Right lobe of liver (tissue), 4 donors: ENCODE measurements around the gene EFCAB5.
A peak's percentile ranks its signal among the peaks of the same experiment; 100 is the strongest.

ENCODE experiments used
- CTCF ChIP-seq, 4 donors: fragments of 200-600 bp in 3 of 4; fragments of 450-650 bp in 1 of 4; IDR thresholded peaks; one replicate each; pipeline versions ENCODE4 v1.5.1 to v1.8.0; 2016 to 2022; ENCODE audit warnings: antibody characterized with exemption in 4 of 4, mild to moderate bottlenecking in 2 of 4
- POLR2A ChIP-seq: fragments of 450-650 bp; IDR thresholded peaks from one replicate; pipeline ENCODE4 v1.6.1; 2017; ENCODE audit warnings: antibody characterized with exemption, mild to moderate bottlenecking
- donor health status: DM: no; HTN: no; CAD: no.
- donor health status: DM: no; HTN: no; CAD: no.
- donor health status: DM: no; HTN: yes; CAD: no.

- peak in 3 of 4 donors; percentile 24 to 32 (median 30) for TF ChIP-seq CTCF (IDR thresholded peaks at IDR 0.05)
- no peak for TF ChIP-seq POLR2A
These were observed 8.1 kb upstream of the EFCAB5 start for GRCh38 chr17:29933379-29933778.
